ENCODE measurements around the gene FOXO4.

The FOXO4 gene

GRCh38 chrX:71096760-71097032 is 1.0 kb downstream of the FOXO4 start:
- no peak for TF ChIP-seq CTCF (IDR thresholded peaks at IDR 0.05; ENCODE audit: poor library complexity, severe bottlenecking)
- no peaks in the 10 kb centered on the region for H3K9me3 ChIP-seq (ENCODE audit: severe bottlenecking)
- peak overlapping the region; percentile 45 for H3K4me3 ChIP-seq (ENCODE audit: severe bottlenecking)

GRCh38 chrX:71098302-71098701 is 2.7 kb downstream of the FOXO4 start:
- Histone ChIP-seq H3K9me3 (ENCODE audit: severe bottlenecking) (no peaks in the 10 kb centered on the region), H3K27ac (ENCODE audit: poor library complexity, severe bottlenecking) (no peak overlapping the region), H3K36me3 (ENCODE audit: low read depth) (no peaks in the 10 kb centered on the region), H3K4me1 (ENCODE audit: insufficient read depth, poor library complexity, severe bottlenecking) (no peaks in the 10 kb centered on the region), H3K4me3 (ENCODE audit: severe bottlenecking) (no peak overlapping the region), H3K27me3 (ENCODE audit: insufficient read depth, poor library complexity, severe bottlenecking) (no peaks in the 10 kb centered on the region)
- peak; percentile 32 for TF ChIP-seq CTCF (IDR thresholded peaks at IDR 0.05; ENCODE audit: poor library complexity, severe bottlenecking)
- DNase-seq (ENCODE audit: low spot score) (no peak), ATAC-seq (ENCODE audit: low read depth) (no peak)

More at GRCh38 chrX:71096760-71097032, 1.0 kb downstream of the FOXO4 start:
- ATAC-seq (ENCODE audit: low read depth) (no peak), DNase-seq (ENCODE audit: low spot score) (no peak)
- H3K36me3 ChIP-seq (ENCODE audit: low read depth): no peaks in the 10 kb centered on the region
- H3K27ac ChIP-seq (ENCODE audit: poor library complexity, severe bottlenecking): no peak overlapping the region
- H3K27me3 ChIP-seq (ENCODE audit: insufficient read depth, poor library complexity, severe bottlenecking): no peaks in the 10 kb centered on the region
- no peaks in the 10 kb centered on the region for H3K4me1 ChIP-seq (ENCODE audit: insufficient read depth, poor library complexity, severe bottlenecking)

GRCh38 chrX:71098951-71099506 is 3.4 kb downstream of the FOXO4 start:
- Histone ChIP-seq H3K27me3 (ENCODE audit: insufficient read depth, poor library complexity, severe bottlenecking) (no peaks in the 10 kb centered on the region), H3K36me3 (ENCODE audit: low read depth) (no peaks in the 10 kb centered on the region), H3K9me3 (ENCODE audit: severe bottlenecking) (no peaks in the 10 kb centered on the region), H3K4me1 (ENCODE audit: insufficient read depth, poor library complexity, severe bottlenecking) (no peaks in the 10 kb centered on the region), H3K27ac (ENCODE audit: poor library complexity, severe bottlenecking) (no peak overlapping the region), H3K4me3 (ENCODE audit: severe bottlenecking) (no peak overlapping the region)
- DNase-seq (ENCODE audit: low spot score) (no peak), ATAC-seq (ENCODE audit: low read depth) (no peak)
- no peak for TF ChIP-seq CTCF (IDR thresholded peaks at IDR 0.05; ENCODE audit: poor library complexity, severe bottlenecking)

GRCh38 chrX:71099736-71100135 is 4.1 kb downstream of the FOXO4 start:
- DNase-seq (ENCODE audit: low spot score): no peak
- Histone ChIP-seq H3K9me3 (ENCODE audit: severe bottlenecking) (no peaks in the 10 kb centered on the region), H3K4me3 (ENCODE audit: severe bottlenecking) (no peak overlapping the region), H3K4me1 (ENCODE audit: insufficient read depth, poor library complexity, severe bottlenecking) (no peaks in the 10 kb centered on the region), H3K27me3 (ENCODE audit: insufficient read depth, poor library complexity, severe bottlenecking) (no peaks in the 10 kb centered on the region), H3K27ac (ENCODE audit: poor library complexity, severe bottlenecking) (no peak overlapping the region), H3K36me3 (ENCODE audit: low read depth) (no peaks in the 10 kb centered on the region)
- ATAC-seq (ENCODE audit: low read depth): no peak
- no peak for TF ChIP-seq CTCF (IDR thresholded peaks at IDR 0.05; ENCODE audit: poor library complexity, severe bottlenecking)

GRCh38 chrX:71100581-71101505 is 5.2 kb downstream of the FOXO4 start:
- Histone ChIP-seq H3K4me3 (ENCODE audit: severe bottlenecking) (no peak overlapping the region), H3K27me3 (ENCODE audit: insufficient read depth, poor library complexity, severe bottlenecking) (no peaks in the 10 kb centered on the region), H3K4me1 (ENCODE audit: insufficient read depth, poor library complexity, severe bottlenecking) (no peaks in the 10 kb centered on the region), H3K27ac (ENCODE audit: poor library complexity, severe bottlenecking) (no peak overlapping the region), H3K36me3 (ENCODE audit: low read depth) (no peaks in the 10 kb centered on the region), H3K9me3 (ENCODE audit: severe bottlenecking) (no peaks in the 10 kb centered on the region)
- DNase-seq (ENCODE audit: low spot score) (no peak), ATAC-seq (ENCODE audit: low read depth) (no peak)
- TF ChIP-seq CTCF (IDR thresholded peaks at IDR 0.05; ENCODE audit: poor library complexity, severe bottlenecking): no peak
